Osteocyte (in vitro differentiated cells): ENCODE data around the gene ANO7. TPM values are rescaled to one million over a fixed set of nuclear protein-coding genes. Genes with fewer than 3 reads are reported as not detected.

Source experiments
- DNase-seq: peaks from one replicate; pipeline ENCODE4 v3.0.0; 2021; ENCODE audit warnings: mixed read lengths; ENCODE audit not compliant: unreplicated experiment; ENCODE audit errors: extremely low spot score
- H3K27ac Mint-ChIP-seq: one replicate; pipeline ENCODE4 v1.8.0; 2021; ENCODE audit warnings: mild to moderate bottlenecking, mixed read lengths; ENCODE audit not compliant: unreplicated experiment
- H3K27me3 Mint-ChIP-seq: one replicate; pipeline ENCODE4 v1.8.0; 2021; ENCODE audit warnings: mixed read lengths; ENCODE audit not compliant: unreplicated experiment
- H3K36me3 Mint-ChIP-seq: one replicate; pipeline ENCODE4 v1.8.0; 2021; ENCODE audit warnings: mixed read lengths; ENCODE audit not compliant: unreplicated experiment
- H3K4me1 Mint-ChIP-seq: one replicate; pipeline ENCODE4 v1.8.0; 2021; ENCODE audit warnings: mixed read lengths; ENCODE audit not compliant: unreplicated experiment
- H3K4me3 Mint-ChIP-seq: one replicate; pipeline ENCODE4 v1.8.0; 2021; ENCODE audit warnings: mild to moderate bottlenecking, moderate library complexity, mixed read lengths; ENCODE audit not compliant: unreplicated experiment
- H3K9me3 Mint-ChIP-seq: one replicate; pipeline ENCODE4 v1.8.0; 2021; ENCODE audit warnings: mixed read lengths; ENCODE audit not compliant: unreplicated experiment
- CTCF ChIP-seq: fragments of 200-600 bp; sonication (generic); IDR thresholded peaks from 2 replicates; pipeline ENCODE4 v1.5.0; 2021; ENCODE audit warnings: antibody characterized with exemption, mild to moderate bottlenecking, moderate library complexity
- total RNA-seq: library from RNA; stranded (reverse); gene quantifications from 2 replicates; pipeline ENCODE4 v1.2.1, GENCODE V29; 2021

ANO7 gene
- total RNA-seq, 1 donor from 2014 or later = 1.3 TPM

GRCh38 chr2:241184901-241185300 is 3.6 kb upstream of the ANO7 start:
- Mint-ChIP-seq H3K27me3 (no peaks in the 10 kb centered on the region), H3K4me1 (peaks cover 1% of the 10 kb centered on the region), H3K4me3 (no peak overlapping the region), H3K36me3 (peaks cover 7% of the 10 kb centered on the region), H3K9me3 (no peaks in the 10 kb centered on the region), H3K27ac (no peak overlapping the region)
- no peak for TF ChIP-seq CTCF
- DNase-seq = no peak

- Mint-ChIP-seq H3K4me3 (no peak overlapping the region), H3K9me3 (no peaks in the 10 kb centered on the region), H3K4me1 (peaks cover 1% of the 10 kb centered on the region), H3K36me3 (peaks cover 4% of the 10 kb centered on the region), H3K27me3 (no peaks in the 10 kb centered on the region), H3K27ac (no peak overlapping the region)
- no peak for DNase-seq
- TF ChIP-seq CTCF = no peak
Observed at GRCh38 chr2:241185961-241186360, 2.5 kb upstream of the ANO7 start.

- Mint-ChIP-seq H3K27me3 (no peaks in the 10 kb centered on the region), H3K27ac (no peak overlapping the region), H3K4me3 (no peak overlapping the region), H3K4me1 (peaks cover 1% of the 10 kb centered on the region), H3K36me3 (peaks cover 4% of the 10 kb centered on the region), H3K9me3 (no peaks in the 10 kb centered on the region)
- no peak for TF ChIP-seq CTCF
- no peak for DNase-seq
Observed at GRCh38 chr2:241187101-241187917, 1.2 kb upstream of the ANO7 start.

- no peak for DNase-seq
- peaks cover 4% of the 10 kb centered on the region for H3K36me3 Mint-ChIP-seq
- no peak overlapping the region for H3K27ac Mint-ChIP-seq
- no peak overlapping the region for H3K4me3 Mint-ChIP-seq
- H3K9me3 Mint-ChIP-seq = no peaks in the 10 kb centered on the region
- H3K4me1 Mint-ChIP-seq = peaks cover 1% of the 10 kb centered on the region
- H3K27me3 Mint-ChIP-seq = no peaks in the 10 kb centered on the region
- no peak for TF ChIP-seq CTCF
Observed at GRCh38 chr2:241187918-241188234, 601 bp upstream of the ANO7 start.

- no peaks in the 10 kb centered on the region for H3K9me3 Mint-ChIP-seq
- H3K36me3 Mint-ChIP-seq = no peaks in the 10 kb centered on the region
- no peak overlapping the region for H3K27ac Mint-ChIP-seq
- H3K4me3 Mint-ChIP-seq = no peak overlapping the region
- no peak for DNase-seq
- no peaks in the 10 kb centered on the region for H3K27me3 Mint-ChIP-seq
- TF ChIP-seq CTCF = no peak
- H3K4me1 Mint-ChIP-seq = peaks cover 1% of the 10 kb centered on the region
Observed at GRCh38 chr2:241189093-241189855, 797 bp downstream of the ANO7 start.
